Liver (tissue), 3 donors: ENCODE results near the gene LAMA5.

Source experiments
- ATF3 ChIP-seq: IDR thresholded peaks from 2 replicates; pipeline ENCODE4 v1.6.1; 2016; ENCODE audit warnings: antibody characterized with exemption
- CTCF ChIP-seq: fragments of 150-350 bp; IDR thresholded peaks from 2 replicates; pipeline ENCODE4 v1.5.1; 2017; ENCODE audit warnings: improper control_type of control experiment, low read depth, low read length; ENCODE audit not compliant: missing input control
- FOXA1 ChIP-seq: IDR thresholded peaks from 2 replicates; pipeline ENCODE4 v1.6.1; 2016; ENCODE audit warnings: antibody characterized with exemption
- GABPA ChIP-seq, 2 donors: IDR thresholded peaks in 1 of 2; conservative IDR thresholded peaks in 1 of 2; 2 replicates each; pipeline ENCODE4 v1.6.1; 2016; ENCODE audit warnings: antibody characterized with exemption in 2 of 2, mild to moderate bottlenecking in 1 of 2, moderate library complexity in 1 of 2
- HNF4A ChIP-seq, 2 donors: conservative IDR thresholded peaks; 2 replicates each; pipeline ENCODE4 v1.6.1; 2016; ENCODE audit warnings: antibody characterized with exemption in 2 of 2, mild to moderate bottlenecking in 2 of 2
- HNF4G ChIP-seq: IDR thresholded peaks from 2 replicates; pipeline ENCODE4 v1.6.1; 2016; ENCODE audit warnings: antibody characterized with exemption
- JUND ChIP-seq, 2 donors: IDR thresholded peaks; 2 replicates each; pipeline ENCODE4 v1.6.1; 2016; ENCODE audit warnings: antibody characterized with exemption in 2 of 2
- MAX ChIP-seq: IDR thresholded peaks from 2 replicates; pipeline ENCODE4 v1.6.1; 2016; ENCODE audit warnings: antibody characterized with exemption
- RAD21 ChIP-seq, 2 donors: IDR thresholded peaks; 2 replicates each; pipeline ENCODE4 v1.6.1; 2016; ENCODE audit warnings: antibody characterized with exemption in 2 of 2, mild to moderate bottlenecking in 2 of 2
- REST ChIP-seq: IDR thresholded peaks from 2 replicates; pipeline ENCODE4 v1.6.1; 2016; ENCODE audit warnings: antibody characterized with exemption, mild to moderate bottlenecking
- RXRA ChIP-seq, 2 donors: IDR thresholded peaks; 2 replicates each; pipeline ENCODE4 v1.6.1; 2017 to 2018; ENCODE audit warnings: antibody characterized with exemption in 2 of 2, mild to moderate bottlenecking in 1 of 2
- TAF1 ChIP-seq: conservative IDR thresholded peaks from 2 replicates; pipeline ENCODE4 v1.6.1; 2016; ENCODE audit warnings: antibody characterized with exemption, mild to moderate bottlenecking
- donor health status: healthy.
- donor health status: healthy.

GRCh38 chr20:62274332-62274950 is 92.7 kb downstream of the LAMA5 start:
- TF ChIP-seq REST (no peak), RAD21 (IDR thresholded peaks at IDR 0.05) (no peak), CTCF (no peak), HNF4G (no peak), GABPA (IDR thresholded peaks at IDR 0.05 in 1 of 2, conservative IDR thresholded peaks at IDR 0.05 in 1 of 2) (no peak), MAX (no peak), TAF1 (no peak), RXRA (IDR thresholded peaks at IDR 0.05) (no peak), HNF4A (conservative IDR thresholded peaks at IDR 0.05) (no peak), JUND (IDR thresholded peaks at IDR 0.05) (no peak), FOXA1 (no peak), ATF3 (no peak)
